ENCODE results near the gene RMI1. TPM values are rescaled to one million over a fixed set of nuclear protein-coding genes. Genes with fewer than 3 reads are reported as not detected.

Gene RMI1
- total RNA-seq, 1 donor from 2014 or later: 2.9 TPM

DNA sequence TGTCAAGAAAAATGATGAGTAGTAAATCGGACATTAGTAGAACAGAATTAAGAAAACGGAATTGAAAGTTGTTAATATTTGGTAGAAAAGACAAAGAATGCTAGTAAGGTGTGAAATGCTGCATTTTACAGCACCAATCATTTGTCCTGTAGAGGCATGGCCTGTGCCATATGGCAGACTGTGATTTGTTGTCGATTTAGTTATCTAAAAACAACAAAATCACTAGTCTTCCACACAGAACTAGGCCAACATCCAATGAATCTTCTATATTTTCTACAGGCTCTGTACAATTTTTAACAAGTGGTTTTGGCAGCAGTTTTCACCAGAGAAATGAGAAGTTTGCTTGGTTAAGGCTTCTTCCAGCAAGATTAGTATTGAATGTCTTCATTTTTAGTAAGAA lies 11.0 kb upstream of the RMI1 start:
- Histone ChIP-seq H3K27ac (no peak overlapping the region), H3K9me3 (no peaks in the 10 kb centered on the region), H3K4me1 (peaks cover 9% of the 10 kb centered on the region), H3K27me3 (no peaks in the 10 kb centered on the region), H3K4me3 (no peak overlapping the region), H3K36me3 (peaks cover 6 to 84% of the 10 kb centered on the region in 2 donors)
- no peak for DNase-seq (ENCODE audit: extremely low spot score in 2 of 2)
- TF ChIP-seq POLR2A (IDR thresholded peaks at IDR 0.05): no peak
- TF ChIP-seq, protein P1, sequence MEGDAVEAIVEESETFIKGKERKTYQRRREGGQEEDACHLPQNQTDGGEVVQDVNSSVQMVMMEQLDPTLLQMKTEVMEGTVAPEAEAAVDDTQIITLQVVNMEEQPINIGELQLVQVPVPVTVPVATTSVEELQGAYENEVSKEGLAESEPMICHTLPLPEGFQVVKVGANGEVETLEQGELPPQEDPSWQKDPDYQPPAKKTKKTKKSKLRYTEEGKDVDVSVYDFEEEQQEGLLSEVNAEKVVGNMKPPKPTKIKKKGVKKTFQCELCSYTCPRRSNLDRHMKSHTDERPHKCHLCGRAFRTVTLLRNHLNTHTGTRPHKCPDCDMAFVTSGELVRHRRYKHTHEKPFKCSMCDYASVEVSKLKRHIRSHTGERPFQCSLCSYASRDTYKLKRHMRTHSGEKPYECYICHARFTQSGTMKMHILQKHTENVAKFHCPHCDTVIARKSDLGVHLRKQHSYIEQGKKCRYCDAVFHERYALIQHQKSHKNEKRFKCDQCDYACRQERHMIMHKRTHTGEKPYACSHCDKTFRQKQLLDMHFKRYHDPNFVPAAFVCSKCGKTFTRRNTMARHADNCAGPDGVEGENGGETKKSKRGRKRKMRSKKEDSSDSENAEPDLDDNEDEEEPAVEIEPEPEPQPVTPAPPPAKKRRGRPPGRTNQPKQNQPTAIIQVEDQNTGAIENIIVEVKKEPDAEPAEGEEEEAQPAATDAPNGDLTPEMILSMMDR (IDR thresholded peaks at IDR 0.05): no peak
- TF ChIP-seq POLR2AphosphoS5 (IDR thresholded peaks at IDR 0.05; ENCODE audit: insufficient read depth in 1 of 2, low read depth in 1 of 2): no peak
- intact Hi-C loops (cut with DNase I): no loop called here

DNA sequence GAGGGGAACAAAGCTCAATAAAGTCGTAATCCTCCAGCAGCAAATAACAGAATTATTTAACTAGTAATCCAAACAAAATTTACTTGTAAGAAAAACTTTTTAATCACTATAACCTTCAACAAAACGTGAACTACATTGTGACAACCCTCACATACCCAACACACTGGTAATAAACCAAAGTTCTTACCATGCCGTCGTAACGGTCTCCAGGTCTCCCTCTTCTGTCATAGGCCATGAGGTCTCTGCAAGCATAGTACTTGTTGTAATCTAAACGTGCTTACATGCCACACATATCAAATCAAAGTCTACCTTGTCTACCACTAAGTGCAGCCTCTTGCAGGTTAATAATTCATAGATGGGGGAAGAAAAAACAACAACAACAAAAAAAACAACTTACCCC lies 9.1 kb upstream of the RMI1 start:
- intact Hi-C loops (cut with DNase I): no loop called here
- peaks cover 26% of the 10 kb centered on the region for H3K4me1 ChIP-seq
- TF ChIP-seq POLR2AphosphoS5 (IDR thresholded peaks at IDR 0.05; ENCODE audit: insufficient read depth in 1 of 2, low read depth in 1 of 2) (no peak), POLR2A (IDR thresholded peaks at IDR 0.05) (no peak)
- TF ChIP-seq, protein P1 (IDR thresholded peaks at IDR 0.05): no peak
- no peak for DNase-seq (ENCODE audit: extremely low spot score in 2 of 2)
- H3K9me3 ChIP-seq: no peaks in the 10 kb centered on the region
- H3K27ac ChIP-seq: no peak overlapping the region
- H3K36me3 ChIP-seq: peaks cover 6 to 97% of the 10 kb centered on the region in 2 donors
- H3K27me3 ChIP-seq: no peaks in the 10 kb centered on the region
- H3K4me3 ChIP-seq: no peak overlapping the region

DNA sequence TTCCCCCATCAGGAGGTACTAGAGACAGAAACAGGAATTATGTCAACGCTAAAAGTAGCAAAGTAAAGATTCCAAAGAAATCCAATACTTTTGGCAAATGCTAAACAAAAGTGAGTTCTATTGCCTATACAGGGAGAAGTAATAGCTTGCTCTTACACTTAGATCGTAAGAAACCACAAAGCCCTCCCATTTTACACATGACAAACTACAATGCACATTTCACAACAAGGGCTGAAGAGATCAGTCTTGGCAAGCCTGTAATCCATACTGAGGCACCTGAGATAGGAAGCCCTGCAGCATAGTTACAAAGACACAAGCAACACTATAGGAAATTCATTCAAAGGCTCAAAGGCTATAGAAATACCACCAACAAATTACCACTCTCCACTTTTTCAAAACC lies 8.3 kb upstream of the RMI1 start:
- no peak overlapping the region for H3K4me3 ChIP-seq
- TF ChIP-seq POLR2A (IDR thresholded peaks at IDR 0.05): no peak
- TF ChIP-seq, protein P1 (IDR thresholded peaks at IDR 0.05): no peak
- no peak for TF ChIP-seq POLR2AphosphoS5 (IDR thresholded peaks at IDR 0.05; ENCODE audit: insufficient read depth in 1 of 2, low read depth in 1 of 2)
- H3K4me1 ChIP-seq: peaks cover 34% of the 10 kb centered on the region
- no peak for DNase-seq (ENCODE audit: extremely low spot score in 2 of 2)
- H3K9me3 ChIP-seq: no peaks in the 10 kb centered on the region
- H3K27ac ChIP-seq: no peak overlapping the region
- no peaks in the 10 kb centered on the region for H3K27me3 ChIP-seq
- intact Hi-C loops (cut with DNase I): no loop called here
- H3K36me3 ChIP-seq: peaks cover 6 to 100% of the 10 kb centered on the region in 2 donors

DNA sequence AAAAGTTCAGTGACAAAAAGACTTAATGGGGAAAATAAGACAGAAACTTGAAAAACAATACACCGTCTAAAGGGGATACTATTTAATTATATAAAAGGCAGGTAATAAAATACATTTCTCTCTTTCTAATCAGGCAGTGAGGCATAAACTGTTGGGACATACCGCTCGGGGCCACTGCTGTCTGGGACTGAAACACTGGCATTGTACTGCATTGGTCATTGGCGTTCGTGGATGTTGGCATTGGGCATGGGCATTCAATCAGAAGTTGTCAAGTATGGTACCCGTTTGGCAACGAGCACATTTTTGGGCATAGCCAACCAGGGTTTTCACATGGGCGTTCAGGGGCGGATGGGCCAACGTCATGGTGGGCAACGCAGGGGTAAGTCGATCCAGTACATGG lies 5.3 kb upstream of the RMI1 start:
- H3K27me3 ChIP-seq: no peaks in the 10 kb centered on the region
- intact Hi-C loops (cut with DNase I): no loop called here
- TF ChIP-seq, protein P1 (IDR thresholded peaks at IDR 0.05): no peak
- no peak for TF ChIP-seq POLR2AphosphoS5 (IDR thresholded peaks at IDR 0.05; ENCODE audit: insufficient read depth in 1 of 2, low read depth in 1 of 2)
- no peak for TF ChIP-seq POLR2A (IDR thresholded peaks at IDR 0.05)
- no peak for DNase-seq (ENCODE audit: extremely low spot score in 2 of 2)
- no peak overlapping the region for H3K4me3 ChIP-seq
- H3K9me3 ChIP-seq: no peaks in the 10 kb centered on the region
- no peak overlapping the region for H3K27ac ChIP-seq
- peaks cover 46% of the 10 kb centered on the region for H3K4me1 ChIP-seq
- H3K36me3 ChIP-seq: peaks cover 4 to 75% of the 10 kb centered on the region in 2 donors

DNA sequence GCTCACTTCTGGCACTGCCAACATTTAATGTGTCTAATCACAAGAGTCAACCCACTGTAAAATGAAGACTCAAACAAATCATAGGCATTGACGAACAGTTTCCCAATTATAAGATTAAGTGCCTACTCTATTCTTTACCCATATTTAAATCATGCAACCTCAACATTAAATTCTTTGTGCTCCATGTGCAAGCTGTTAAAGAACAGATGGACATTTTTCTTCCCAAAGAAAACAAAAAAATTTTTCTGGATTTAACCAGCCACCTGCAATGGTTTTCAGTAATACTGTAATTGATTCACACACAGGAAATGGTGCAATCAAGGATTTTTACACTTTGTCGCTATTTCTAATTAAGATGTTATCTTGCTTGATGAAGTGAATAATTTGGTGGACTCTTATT lies 4.2 kb upstream of the RMI1 start:
- H3K27ac ChIP-seq: no peak overlapping the region
- intact Hi-C loops (cut with DNase I): no loop called here
- no peaks in the 10 kb centered on the region for H3K27me3 ChIP-seq
- peaks cover 0 to 65% of the 10 kb centered on the region in 2 donors for H3K36me3 ChIP-seq
- H3K4me3 ChIP-seq: no peak overlapping the region
- H3K9me3 ChIP-seq: no peaks in the 10 kb centered on the region
- TF ChIP-seq POLR2AphosphoS5 (IDR thresholded peaks at IDR 0.05; ENCODE audit: insufficient read depth in 1 of 2, low read depth in 1 of 2): no peak
- TF ChIP-seq, protein P1 (IDR thresholded peaks at IDR 0.05): no peak
- no peak for TF ChIP-seq POLR2A (IDR thresholded peaks at IDR 0.05)
- peaks cover 47% of the 10 kb centered on the region for H3K4me1 ChIP-seq
- no peak for DNase-seq (ENCODE audit: extremely low spot score in 2 of 2)
